Measurements from ENCODE around the gene PDE4D.
A peak's percentile ranks its signal among the peaks of the same experiment; 100 is the strongest.

GRCh38 chr5:59174248-59174844 lies 719.2 kb downstream of the PDE4D start:
- TF ChIP-seq CTCF (IDR thresholded peaks at IDR 0.05) = peak; percentile 66 to 73 (median 68)
- no peak for TF ChIP-seq POLR2A (IDR thresholded peaks at IDR 0.05)
- TF ChIP-seq EP300 (IDR thresholded peaks at IDR 0.05) = no peak

Data from tibial nerve (tissue), 4 donors.